Measurements from ENCODE around the gene SH3RF1.

Gene SH3RF1

DNA sequence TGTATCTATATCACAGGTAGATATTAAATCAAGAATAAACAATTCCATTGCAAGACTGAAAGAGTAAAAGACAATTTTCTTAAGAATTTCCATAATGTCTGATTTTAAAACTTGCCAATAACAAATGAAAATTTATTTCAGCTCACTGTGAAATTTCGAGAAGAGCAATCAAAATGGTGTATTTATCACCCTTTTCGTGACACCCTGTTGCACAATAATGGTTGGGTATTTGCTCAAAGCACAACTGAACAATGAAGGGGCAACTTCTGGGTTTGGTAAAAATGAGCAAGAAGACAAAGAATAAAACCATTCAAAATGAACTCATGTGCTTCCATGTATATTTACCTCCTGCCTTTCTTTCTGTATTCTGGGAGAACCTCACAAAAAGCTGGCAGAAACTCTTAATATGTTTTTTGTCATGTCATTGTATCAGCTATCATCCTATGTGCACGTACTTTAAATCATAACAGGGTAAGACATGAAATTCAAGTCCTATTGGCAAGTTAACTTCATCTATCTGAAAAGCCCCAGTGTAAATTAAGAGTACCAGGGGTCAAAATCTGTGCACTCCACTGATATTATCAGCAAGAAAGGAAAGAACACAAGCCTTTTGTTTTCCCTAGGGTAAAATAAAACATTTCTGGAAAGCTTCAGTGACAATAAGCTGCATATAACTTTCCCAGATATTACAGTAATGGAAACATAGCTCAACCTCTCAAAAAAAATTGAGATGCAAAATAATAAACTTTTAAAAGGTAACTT lies 133.8 kb downstream of the SH3RF1 start:
- DNase-seq (ENCODE audit: low spot score) = no peak

GRCh38 chr4:169136330-169136729 lies 134.4 kb downstream of the SH3RF1 start:
- DNase-seq (ENCODE audit: low spot score) = no peak

DNA sequence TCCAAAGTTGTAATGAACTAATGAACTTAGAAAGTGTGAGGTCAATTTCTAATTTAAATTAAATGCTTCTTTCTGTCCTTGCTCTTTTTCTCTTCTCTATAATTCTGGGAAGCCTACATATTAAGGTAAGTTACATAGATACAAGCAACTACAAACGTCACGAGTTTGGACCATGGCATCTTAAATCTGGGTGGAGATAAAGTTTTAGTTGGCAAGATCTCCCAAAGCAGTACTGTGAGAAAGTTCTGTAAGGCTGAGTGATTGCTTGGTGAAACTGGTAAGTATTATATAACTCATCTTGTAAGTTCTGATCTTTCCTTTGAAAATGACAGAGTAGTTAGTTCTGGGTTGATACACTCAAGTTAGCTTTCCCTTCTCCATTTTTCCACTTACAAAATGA lies 135.0 kb downstream of the SH3RF1 start:
- DNase-seq (ENCODE audit: low spot score) = no peak

- no peak for DNase-seq (ENCODE audit: low spot score)
Measured at GRCh38 chr4:169133932-169134331, 136.8 kb downstream of the SH3RF1 start.

GRCh38 chr4:169132561-169133305 lies 138.0 kb downstream of the SH3RF1 start:
- DNase-seq (ENCODE audit: low spot score) = no peak

DNA sequence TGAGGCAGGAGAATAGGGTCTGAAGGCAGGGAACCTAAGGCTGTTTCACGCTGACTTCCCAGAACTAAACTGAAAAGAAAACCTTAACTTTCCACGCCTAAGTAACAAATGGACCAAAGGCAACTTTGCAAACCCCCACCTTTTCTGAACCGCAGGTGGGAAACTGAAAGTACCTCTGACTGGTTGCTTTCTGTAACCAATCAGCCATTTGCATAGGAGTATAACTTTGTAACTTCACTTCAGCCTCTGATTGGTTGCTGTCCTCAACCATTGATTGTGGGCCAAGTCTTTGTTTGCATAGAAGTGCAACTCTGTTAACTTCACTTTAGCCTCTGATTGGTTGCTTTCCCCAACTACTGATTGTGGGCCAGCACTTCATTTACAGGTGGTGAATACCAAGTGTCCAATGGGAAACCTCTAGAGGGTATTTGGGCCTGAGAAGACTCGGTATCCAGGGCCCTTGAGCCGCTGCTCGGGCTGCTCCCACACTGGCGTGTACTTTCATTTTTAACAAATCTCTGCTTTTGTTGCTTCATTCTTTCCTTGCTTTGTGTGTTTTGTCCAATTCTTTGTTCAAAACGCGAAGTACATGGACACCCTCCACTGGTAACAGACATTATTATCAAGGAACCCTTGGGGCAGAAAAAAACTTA lies 139.1 kb downstream of the SH3RF1 start:
- no peak for DNase-seq (ENCODE audit: low spot score)

DNA sequence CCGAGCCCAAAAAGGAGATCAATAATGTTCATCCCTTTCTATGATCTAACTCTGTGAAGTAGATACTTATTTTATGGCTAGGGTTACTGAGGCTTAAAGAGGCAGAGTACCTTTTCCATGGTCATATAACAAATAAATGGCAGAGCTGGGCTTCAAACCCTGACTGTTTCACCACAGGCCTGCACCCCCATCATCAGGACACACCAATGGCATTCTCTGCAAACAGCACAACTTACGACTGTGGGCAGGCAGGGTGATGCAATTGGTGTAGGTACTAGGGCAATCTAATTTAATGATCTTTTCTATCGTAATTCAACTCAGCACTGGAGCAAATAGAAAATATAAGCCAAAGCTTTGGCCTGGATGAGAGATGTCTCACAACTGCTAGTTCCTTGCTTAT lies 141.9 kb downstream of the SH3RF1 start:
- peak; percentile 29 for DNase-seq (ENCODE audit: low spot score)

DNA sequence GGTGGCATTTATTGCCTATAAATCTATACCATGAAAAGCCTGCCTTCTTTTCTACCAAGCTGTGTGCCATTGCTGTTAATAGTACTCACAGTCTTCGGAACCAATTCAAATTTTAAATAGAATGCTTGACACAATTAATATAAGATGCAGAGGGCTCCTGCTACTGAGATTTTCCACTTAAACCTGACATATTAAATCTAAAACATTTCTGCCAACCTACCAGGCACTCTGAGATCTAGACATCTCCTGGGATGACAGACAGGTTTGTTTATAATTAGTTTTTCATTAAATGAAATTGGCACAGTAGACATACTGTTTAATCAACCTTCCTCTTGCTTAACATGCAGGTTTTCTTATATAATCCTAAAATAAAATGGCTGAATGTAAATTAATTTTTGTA lies 143.4 kb downstream of the SH3RF1 start:
- no peak for DNase-seq (ENCODE audit: low spot score)

DNA sequence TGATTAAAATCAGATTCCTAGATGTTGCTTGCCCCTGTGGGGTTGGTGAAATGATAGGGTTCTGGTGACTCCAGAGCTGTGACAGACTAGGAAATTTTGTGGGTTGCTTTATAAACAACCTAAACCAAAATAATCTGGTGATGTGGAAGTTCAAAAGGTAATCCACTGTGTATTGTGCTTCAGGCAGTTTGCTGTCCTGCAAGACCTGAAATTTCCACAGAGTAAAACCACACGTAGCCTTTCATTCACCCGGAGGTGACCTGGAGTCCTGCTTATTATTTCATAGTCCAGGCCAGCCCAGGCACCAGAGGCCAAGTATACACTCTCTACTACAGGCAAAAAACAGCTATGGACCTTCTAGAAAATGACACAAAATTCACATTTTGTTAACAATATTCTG lies 146.1 kb downstream of the SH3RF1 start:
- no peak for DNase-seq (ENCODE audit: low spot score)

DNA sequence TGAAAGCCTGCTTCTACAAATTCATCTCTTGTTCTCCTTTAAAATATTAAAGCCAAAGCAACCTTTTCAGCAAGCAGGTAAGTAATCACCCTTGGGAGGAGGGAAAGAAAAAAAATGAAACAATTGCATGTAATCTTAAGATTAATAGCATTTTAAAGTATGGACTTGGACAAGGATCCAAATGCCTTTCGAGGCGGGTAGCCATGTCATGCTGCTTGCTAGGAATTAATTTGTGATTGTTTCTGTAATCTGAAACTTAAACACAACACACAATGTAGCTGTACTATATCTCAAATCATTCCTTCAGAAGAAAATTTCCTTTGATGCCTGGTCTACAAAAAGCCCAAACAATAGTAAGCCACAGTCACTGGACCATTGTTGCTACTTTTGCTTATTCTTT lies 148.3 kb downstream of the SH3RF1 start:
- no peak for DNase-seq (ENCODE audit: low spot score)

- DNase-seq (ENCODE audit: low spot score) = no peak
Measured at GRCh38 chr4:169121861-169122382, 148.8 kb downstream of the SH3RF1 start.

- no peak for DNase-seq (ENCODE audit: low spot score)
Measured at GRCh38 chr4:169120624-169121023, 150.1 kb downstream of the SH3RF1 start.

GRCh38 chr4:169119536-169119935 lies 151.2 kb downstream of the SH3RF1 start:
- peak; percentile 6 for DNase-seq (ENCODE audit: low spot score)

GRCh38 chr4:169117591-169118081 lies 153.1 kb downstream of the SH3RF1 start:
- DNase-seq (ENCODE audit: low spot score) = no peak

- DNase-seq (ENCODE audit: low spot score) = no peak
Measured at GRCh38 chr4:169116270-169116901, 154.4 kb downstream of the SH3RF1 start.

DNA sequence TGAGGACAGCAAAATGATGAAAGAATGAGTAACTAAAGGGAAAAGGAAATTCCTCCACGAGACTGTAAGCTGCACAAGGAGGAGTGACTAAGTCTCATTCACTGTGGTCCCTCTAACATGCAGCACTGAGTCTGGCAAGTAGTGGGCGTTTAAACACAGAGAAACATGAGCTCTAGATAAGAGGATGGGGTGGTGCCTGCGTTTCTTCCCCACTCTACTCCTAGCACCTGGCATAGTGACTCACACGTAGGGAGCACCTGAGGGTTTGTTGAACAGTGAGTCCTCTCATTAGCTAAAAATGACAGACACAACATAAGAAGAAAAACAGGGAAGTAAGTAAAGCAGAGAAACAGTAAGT lies 154.9 kb downstream of the SH3RF1 start:
- DNase-seq (ENCODE audit: low spot score) = no peak

DNA sequence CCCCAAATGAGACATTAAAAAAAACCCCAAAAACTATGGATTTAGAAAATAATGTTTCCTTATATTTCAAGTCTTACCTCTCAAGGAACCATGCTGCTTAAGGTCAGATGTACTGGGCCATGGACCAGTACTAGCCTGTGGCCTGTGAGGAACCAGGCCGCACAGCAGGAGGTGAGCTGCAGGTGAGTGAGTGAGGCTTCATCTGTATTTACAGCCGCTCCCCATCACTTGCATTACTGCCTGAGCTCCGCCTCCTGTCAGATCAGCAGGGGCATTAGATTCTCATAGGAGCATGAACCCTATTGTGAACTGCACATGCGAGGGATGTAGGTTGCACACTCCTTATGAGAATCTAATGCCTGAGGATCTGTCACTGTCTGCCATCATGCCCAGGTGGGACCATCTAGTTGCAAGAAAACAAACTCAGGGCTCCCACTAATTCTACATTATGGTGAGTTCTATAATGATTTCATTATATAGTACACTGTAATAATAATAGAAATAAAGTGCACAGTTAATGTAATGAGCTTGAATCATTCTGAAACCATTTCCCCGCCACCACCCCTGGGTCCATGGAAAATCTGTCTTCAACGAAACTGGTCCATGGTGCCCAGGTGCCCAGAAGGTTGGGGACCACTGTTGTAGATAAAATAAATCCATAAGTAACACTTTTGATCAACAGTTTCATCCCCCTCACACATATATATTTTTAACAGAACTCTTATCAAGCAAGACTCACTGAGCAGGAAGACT lies 155.4 kb downstream of the SH3RF1 start:
- no peak for DNase-seq (ENCODE audit: low spot score)

DNA sequence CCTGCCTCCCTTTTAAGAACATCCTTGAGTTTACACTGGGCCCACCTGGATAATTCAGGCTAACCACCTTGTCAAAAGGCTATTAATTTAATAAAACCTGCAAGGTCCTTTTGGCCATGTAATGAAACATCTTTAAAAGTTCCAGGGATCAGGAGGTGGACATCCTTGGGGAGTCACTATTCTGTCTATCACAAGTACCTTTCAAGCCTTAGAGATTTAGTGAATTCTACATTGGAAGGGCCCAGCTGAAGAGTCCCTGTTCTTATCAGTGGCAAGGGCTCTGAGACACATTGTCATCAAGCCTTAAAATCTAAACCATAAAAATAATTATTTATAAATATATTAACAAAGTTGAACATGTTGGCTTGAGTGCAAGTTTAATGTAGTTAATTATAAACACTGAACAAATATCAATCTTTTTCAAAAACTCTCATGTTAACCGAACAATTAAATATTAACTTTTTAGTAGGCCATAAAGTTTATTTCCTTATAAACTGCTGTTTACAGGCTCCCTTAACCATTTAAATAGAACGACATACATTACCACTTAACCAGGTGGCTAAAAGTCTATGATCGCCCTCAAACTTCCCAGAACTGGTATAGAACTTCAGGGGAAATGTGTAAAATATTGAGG lies 156.3 kb downstream of the SH3RF1 start:
- DNase-seq (ENCODE audit: low spot score) = no peak

DNA sequence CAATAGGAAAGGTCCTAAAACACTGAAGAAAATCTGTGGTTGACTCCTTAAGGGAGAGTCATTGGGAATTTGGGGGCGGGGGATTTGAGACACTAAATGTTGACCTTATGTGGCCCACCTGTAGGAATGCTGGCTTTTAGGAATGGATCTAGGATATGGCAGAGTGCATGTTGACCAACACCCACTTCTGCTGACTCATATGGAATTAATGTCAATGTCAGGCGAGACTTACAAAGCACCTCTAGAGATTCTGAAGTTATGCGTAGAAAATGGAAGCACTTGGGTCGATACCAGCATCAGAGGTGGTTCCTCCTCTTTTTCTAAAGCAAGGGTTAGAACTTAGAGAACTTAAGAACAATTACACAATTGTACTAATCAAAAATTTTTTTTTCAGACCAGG lies 160.1 kb downstream of the SH3RF1 start:
- DNase-seq (ENCODE audit: low spot score) = no peak

GRCh38 chr4:169109035-169109675 lies 161.6 kb downstream of the SH3RF1 start:
- DNase-seq (ENCODE audit: low spot score) = peak; percentile 50

Measured in SK-N-DZ (cell line).